ENCODE results near the gene IQCH.
"Not testable (repeated sequence)": the region's sequence is repeated elsewhere in the genome, so short reads cannot be mapped to it uniquely, and the experiment has no call there.

IQCH gene

DNA sequence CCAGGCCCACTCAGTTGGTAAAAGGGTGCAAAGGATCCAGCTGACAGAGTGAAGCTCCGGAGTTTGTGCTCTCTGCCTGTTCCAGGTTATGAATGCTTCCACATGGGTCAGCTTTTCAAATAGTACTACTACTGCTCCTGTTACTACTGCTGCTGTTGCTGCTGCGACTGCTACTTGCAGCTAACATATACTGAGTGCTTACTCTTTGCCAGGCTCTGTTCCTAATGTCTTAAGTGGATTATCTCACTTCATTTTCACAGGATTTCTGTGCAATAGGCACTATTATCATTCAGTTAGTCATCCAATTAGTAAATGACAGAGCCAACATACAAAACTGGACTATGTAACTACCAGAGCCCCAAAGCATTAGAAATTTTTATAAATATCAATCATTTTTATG lies 106.5 kb downstream of the IQCH start:
- no peaks in the 10 kb centered on the region for H3K79me2 ChIP-seq (ENCODE audit: control insufficient read depth, low read length)
- no peak overlapping the region for H3K4me3 ChIP-seq (ENCODE audit: low read length)
- no peak overlapping the region for H3K4me2 ChIP-seq (ENCODE audit: low read length)
- no peaks in the 10 kb centered on the region for H3K27me3 ChIP-seq (ENCODE audit: control insufficient read depth, low read length)
- no peak overlapping the region for H3K27ac ChIP-seq (ENCODE audit: low read depth, low read length)
- no peaks in the 10 kb centered on the region for H3K36me3 ChIP-seq (ENCODE audit: control insufficient read depth, low read length)
- H3K9me2 ChIP-seq (replicated peaks; ENCODE audit: control insufficient read depth, low read length), result no peaks in the 10 kb centered on the region
- H3K9me3 ChIP-seq (ENCODE audit: control insufficient read depth, insufficient read depth, low read length), result no peaks in the 10 kb centered on the region
- no peaks in the 10 kb centered on the region for H4K20me1 ChIP-seq (ENCODE audit: control insufficient read depth, insufficient read depth, low read depth, low read length)
- H3K4me1 ChIP-seq (ENCODE audit: control insufficient read depth, low read length), result no peaks in the 10 kb centered on the region
- no peak for TF ChIP-seq EZH2phosphoT487 (IDR thresholded peaks at IDR 0.05; ENCODE audit: borderline replicate concordance, low read length)
- TF ChIP-seq, protein P1, sequence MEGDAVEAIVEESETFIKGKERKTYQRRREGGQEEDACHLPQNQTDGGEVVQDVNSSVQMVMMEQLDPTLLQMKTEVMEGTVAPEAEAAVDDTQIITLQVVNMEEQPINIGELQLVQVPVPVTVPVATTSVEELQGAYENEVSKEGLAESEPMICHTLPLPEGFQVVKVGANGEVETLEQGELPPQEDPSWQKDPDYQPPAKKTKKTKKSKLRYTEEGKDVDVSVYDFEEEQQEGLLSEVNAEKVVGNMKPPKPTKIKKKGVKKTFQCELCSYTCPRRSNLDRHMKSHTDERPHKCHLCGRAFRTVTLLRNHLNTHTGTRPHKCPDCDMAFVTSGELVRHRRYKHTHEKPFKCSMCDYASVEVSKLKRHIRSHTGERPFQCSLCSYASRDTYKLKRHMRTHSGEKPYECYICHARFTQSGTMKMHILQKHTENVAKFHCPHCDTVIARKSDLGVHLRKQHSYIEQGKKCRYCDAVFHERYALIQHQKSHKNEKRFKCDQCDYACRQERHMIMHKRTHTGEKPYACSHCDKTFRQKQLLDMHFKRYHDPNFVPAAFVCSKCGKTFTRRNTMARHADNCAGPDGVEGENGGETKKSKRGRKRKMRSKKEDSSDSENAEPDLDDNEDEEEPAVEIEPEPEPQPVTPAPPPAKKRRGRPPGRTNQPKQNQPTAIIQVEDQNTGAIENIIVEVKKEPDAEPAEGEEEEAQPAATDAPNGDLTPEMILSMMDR (IDR thresholded peaks at IDR 0.05; ENCODE audit: low read depth, low read length, poor library complexity, severe bottlenecking), result no peak
- no peaks in the 10 kb centered on the region for H3F3A ChIP-seq (ENCODE audit: control insufficient read depth, insufficient read depth)

DNA sequence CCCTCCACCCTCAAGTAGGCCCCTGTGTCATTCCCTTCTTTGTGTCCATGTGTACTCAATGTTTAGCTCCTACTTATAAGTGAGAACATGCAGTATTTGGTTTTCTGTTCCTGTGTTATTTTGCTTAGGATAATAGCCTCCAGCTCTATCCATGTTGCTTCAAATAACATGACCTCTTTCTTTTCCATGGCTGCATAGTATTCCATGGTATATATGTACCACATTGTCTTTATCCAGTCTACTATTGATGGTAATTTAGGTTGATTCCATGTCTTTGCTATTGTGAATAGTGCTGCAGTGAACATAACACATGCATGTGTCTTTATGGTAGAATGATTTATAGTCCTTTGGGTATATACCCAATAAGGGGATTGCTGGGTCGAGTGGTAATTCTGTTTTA lies 109.1 kb downstream of the IQCH start:
- not testable (repeated sequence) for H3K4me1 ChIP-seq (ENCODE audit: control insufficient read depth, low read length); H3K79me2 ChIP-seq (ENCODE audit: control insufficient read depth, low read length); H3K27ac ChIP-seq (ENCODE audit: low read depth, low read length); H3K4me2 ChIP-seq (ENCODE audit: low read length); H4K20me1 ChIP-seq (ENCODE audit: control insufficient read depth, insufficient read depth, low read depth, low read length); H3K36me3 ChIP-seq (ENCODE audit: control insufficient read depth, low read length); H3K4me3 ChIP-seq (ENCODE audit: low read length); H3K9me3 ChIP-seq (ENCODE audit: control insufficient read depth, insufficient read depth, low read length); H3K27me3 ChIP-seq (ENCODE audit: control insufficient read depth, low read length); H3F3A ChIP-seq (ENCODE audit: control insufficient read depth, insufficient read depth); H3K9me2 ChIP-seq (replicated peaks; ENCODE audit: control insufficient read depth, low read length)

DNA sequence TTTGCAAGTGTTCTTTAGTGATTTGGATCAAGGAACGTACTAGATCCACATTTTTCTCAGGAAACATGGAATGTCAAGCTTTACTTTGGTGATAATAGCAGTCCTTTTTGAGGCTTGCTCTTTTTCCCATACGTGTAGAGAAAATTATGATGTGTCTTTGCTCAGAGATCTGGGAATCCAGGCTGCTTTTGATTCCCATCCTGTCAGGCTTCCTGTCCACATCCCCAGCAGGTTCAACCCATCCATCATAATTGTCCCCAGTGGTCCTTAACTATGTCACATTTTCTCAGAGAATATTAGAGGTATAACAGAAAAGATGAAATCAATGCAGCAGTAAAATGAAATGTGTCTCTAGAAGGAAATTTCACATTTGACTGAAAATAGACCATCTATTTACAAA lies 111.4 kb downstream of the IQCH start:
- no peaks in the 10 kb centered on the region for H3K9me2 ChIP-seq (replicated peaks; ENCODE audit: control insufficient read depth, low read length)
- H3F3A ChIP-seq (ENCODE audit: control insufficient read depth, insufficient read depth), result no peaks in the 10 kb centered on the region
- H3K4me3 ChIP-seq (ENCODE audit: low read length), result no peak overlapping the region
- TF ChIP-seq, protein P1 (IDR thresholded peaks at IDR 0.05; ENCODE audit: low read depth, low read length, poor library complexity, severe bottlenecking), result no peak
- TF ChIP-seq EZH2phosphoT487 (IDR thresholded peaks at IDR 0.05; ENCODE audit: borderline replicate concordance, low read length), result no peak
- no peak overlapping the region for H3K27ac ChIP-seq (ENCODE audit: low read depth, low read length)
- no peaks in the 10 kb centered on the region for H3K9me3 ChIP-seq (ENCODE audit: control insufficient read depth, insufficient read depth, low read length)
- no peaks in the 10 kb centered on the region for H3K79me2 ChIP-seq (ENCODE audit: control insufficient read depth, low read length)
- no peaks in the 10 kb centered on the region for H3K4me1 ChIP-seq (ENCODE audit: control insufficient read depth, low read length)
- H3K4me2 ChIP-seq (ENCODE audit: low read length), result no peak overlapping the region
- no peaks in the 10 kb centered on the region for H3K36me3 ChIP-seq (ENCODE audit: control insufficient read depth, low read length)
- H3K27me3 ChIP-seq (ENCODE audit: control insufficient read depth, low read length), result peaks cover 7% of the 10 kb centered on the region; the same call in 1 of the 2 replicates
- H4K20me1 ChIP-seq (ENCODE audit: control insufficient read depth, insufficient read depth, low read depth, low read length), result no peaks in the 10 kb centered on the region

DNA sequence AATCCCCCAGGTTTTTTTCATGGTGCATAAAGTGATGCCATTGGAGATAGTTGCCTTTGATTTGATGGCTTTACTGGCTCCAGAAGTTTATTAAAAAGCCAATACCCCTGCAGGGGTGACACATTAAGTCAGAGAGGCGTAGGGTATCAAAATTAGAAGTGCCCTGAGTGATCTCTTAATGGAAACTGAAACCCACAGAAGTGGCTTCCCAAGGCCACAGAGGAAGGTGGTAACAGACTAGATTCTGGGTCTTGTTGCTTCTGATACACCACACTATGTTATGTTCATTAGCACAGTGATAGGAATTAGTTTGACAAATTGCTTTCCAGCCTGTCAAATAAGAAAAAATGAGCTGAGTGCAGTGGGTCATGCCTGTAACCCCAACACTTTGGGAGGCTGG lies 112.3 kb downstream of the IQCH start:
- H3K79me2 ChIP-seq (ENCODE audit: control insufficient read depth, low read length), result no peaks in the 10 kb centered on the region
- no peaks in the 10 kb centered on the region for H3K9me2 ChIP-seq (replicated peaks; ENCODE audit: control insufficient read depth, low read length)
- H3F3A ChIP-seq (ENCODE audit: control insufficient read depth, insufficient read depth), result no peaks in the 10 kb centered on the region
- H4K20me1 ChIP-seq (ENCODE audit: control insufficient read depth, insufficient read depth, low read depth, low read length), result no peaks in the 10 kb centered on the region
- H3K4me3 ChIP-seq (ENCODE audit: low read length), result no peak overlapping the region
- H3K36me3 ChIP-seq (ENCODE audit: control insufficient read depth, low read length), result no peaks in the 10 kb centered on the region
- no peaks in the 10 kb centered on the region for H3K4me1 ChIP-seq (ENCODE audit: control insufficient read depth, low read length)
- no peak overlapping the region for H3K27ac ChIP-seq (ENCODE audit: low read depth, low read length)
- peaks cover 7% of the 10 kb centered on the region; the same call in 1 of the 2 replicates for H3K27me3 ChIP-seq (ENCODE audit: control insufficient read depth, low read length)
- no peak overlapping the region for H3K4me2 ChIP-seq (ENCODE audit: low read length)
- TF ChIP-seq, protein P1 (IDR thresholded peaks at IDR 0.05; ENCODE audit: low read depth, low read length, poor library complexity, severe bottlenecking), result no peak
- no peak for TF ChIP-seq EZH2phosphoT487 (IDR thresholded peaks at IDR 0.05; ENCODE audit: borderline replicate concordance, low read length)
- H3K9me3 ChIP-seq (ENCODE audit: control insufficient read depth, insufficient read depth, low read length), result no peaks in the 10 kb centered on the region

Data from DOHH2 (cell line).